T-cell (primary cell): Measurements from ENCODE around the gene C16orf74. TPM values are rescaled to one million over a fixed set of nuclear protein-coding genes. Genes with fewer than 3 reads are reported as not detected.

Experiments
- ATAC-seq, 4 experiments: fragments of 200-7000 bp in 3 of 4; fragments of 150-1000 bp in 1 of 4; cut with Tn5 transposase; replicated peaks in 1 of 4; 1 replicate in 3 of 4; 2 replicates in 1 of 4; pipeline ENCODE4 v1.10.0; 2021; ENCODE audit warnings: moderate library complexity in 3 of 4, mild to moderate bottlenecking in 2 of 4, moderate number of reproducible peaks in 1 of 4
- CTCF ChIA-PET, 2 donors: fragments of 300-600 bp; sonication (Branson Sonifier 250); formaldehyde crosslinking; loops; one replicate each; lab custom pipeline; 2022; ENCODE audit warnings: antibody characterized with exemption in 2 of 2; lab: Charles Lee
- POLR2A ChIA-PET, 2 donors: fragments of 300-600 bp; sonication (Branson Sonifier 250); formaldehyde crosslinking; loops; one replicate each; lab custom pipeline; 2022; ENCODE audit warnings: antibody characterized with exemption in 2 of 2; lab: Charles Lee
- DNase-seq, 35 experiments: peaks; one replicate each; pipeline versions ENCODE4 v3.0.0 to v3.0.0-alpha.2; 2013 to 2023
- H3K27ac ChIP-seq: one replicate; pipeline ENCODE4 v1.5.1; 2013; ENCODE audit warnings: low read length
- H3K27me3 ChIP-seq, 2 experiments: replicated peaks in 1 of 2; 1 replicate in 1 of 2; 2 replicates in 1 of 2; pipeline versions ENCODE4 v1.6.1 to v1.7.0; 2013; ENCODE audit warnings: low read length in 1 of 2, mixed read lengths in 1 of 2; ENCODE audit not compliant: control insufficient read depth in 2 of 2, insufficient read depth in 2 of 2; ENCODE audit errors: extremely low read depth in 1 of 2
- H3K36me3 ChIP-seq, 2 donors: 1 replicate in 1 of 2; 2 replicates in 1 of 2; pipeline versions ENCODE4 v1.6.1 to v1.7.0; 2013; ENCODE audit warnings: low read length in 1 of 2; ENCODE audit not compliant: control insufficient read depth in 2 of 2, insufficient read depth in 1 of 2; ENCODE audit errors: extremely low read depth in 1 of 2
- H3K4me1 ChIP-seq, 2 experiments: 1 replicate in 1 of 2; 2 replicates in 1 of 2; pipeline versions ENCODE4 v1.6.1 to v1.7.0; 2013; ENCODE audit warnings: low read length in 2 of 2, mixed read lengths in 1 of 2; ENCODE audit not compliant: insufficient read depth in 2 of 2, control insufficient read depth in 1 of 2; ENCODE audit errors: extremely low read depth in 1 of 2
- H3K4me3 ChIP-seq, 2 donors: 1 replicate in 1 of 2; 2 replicates in 1 of 2; pipeline versions ENCODE4 v1.5.1 to v1.7.0; 2013; ENCODE audit warnings: mild to moderate bottlenecking in 2 of 2, low read length in 1 of 2, moderate library complexity in 1 of 2; ENCODE audit not compliant: control insufficient read depth in 1 of 2; ENCODE audit errors: extremely low read depth in 1 of 2
- H3K9me3 ChIP-seq: 2 replicates; pipeline ENCODE4 v1.7.0; 2013
- H3K27ac Mint-ChIP-seq, 2 donors: one replicate each; pipeline ENCODE4 v1.8.0; 2020 to 2021; ENCODE audit warnings: mild to moderate bottlenecking in 2 of 2, mixed read lengths in 2 of 2
- H3K27me3 Mint-ChIP-seq, 2 donors: one replicate each; pipeline ENCODE4 v1.8.0; 2021 to 2022; ENCODE audit warnings: mixed read lengths in 2 of 2
- H3K36me3 Mint-ChIP-seq: one replicate; pipeline ENCODE4 v1.8.0; 2021; ENCODE audit warnings: mixed read lengths
- H3K4me1 Mint-ChIP-seq, 3 donors: one replicate each; pipeline ENCODE4 v1.8.0; 2020 to 2022; ENCODE audit warnings: mixed read lengths in 3 of 3, mild to moderate bottlenecking in 1 of 3
- H3K4me3 Mint-ChIP-seq, 3 donors: one replicate each; pipeline ENCODE4 v1.8.0; 2020 to 2022; ENCODE audit warnings: mild to moderate bottlenecking in 3 of 3, mixed read lengths in 3 of 3, moderate library complexity in 3 of 3
- H3K9me3 Mint-ChIP-seq, 3 donors: one replicate each; pipeline ENCODE4 v1.8.0; 2020 to 2022; ENCODE audit warnings: mixed read lengths in 3 of 3
- WGBS: methylation state at CpG from one replicate; pipeline ENCODE4 v1.1.5; 2013; ENCODE audit warnings: missing lambda C conversion rate; ENCODE audit not compliant: insufficient coverage; 5-methylcytosine and 5-hydroxymethylcytosine counted together
- total RNA-seq, 35 experiments: library from RNA in 6 of 35; stranded (reverse) in 6 of 35; fragments of 120-200 nt in 1 of 35; gene quantifications; one replicate each; pipeline versions ENCODE4 v1.2.1 to v1.2.4 and lab custom pipeline; 2013 to 2026

The C16orf74 gene
- total RNA-seq, 5 donors from 2014 or later (not counting 1 experiment from before 2014, with no cell fraction given), result 3.1 to 21.7 (median 15.6) TPM

- ATAC-seq (no peak), DNase-seq (peak in 6 of 35 experiments; percentile 6 to 21 (median 13))
- CTCF ChIA-PET, result no interaction called here
- peaks cover 0 to 28% of the 10 kb centered on the region in 2 experiments for H3K27me3 ChIP-seq
- no peak overlapping the region for H3K27ac ChIP-seq
- 48% methylated on average over 11 of the region's 15 CpGs for WGBS
- Mint-ChIP-seq H3K36me3 (no peaks in the 10 kb centered on the region), H3K27me3 (peaks cover 0 to 2% of the 10 kb centered on the region in 2 donors), H3K9me3 (no peaks in the 10 kb centered on the region), H3K4me3 (peak overlapping the region; percentile 71 to 76 (median 75)), H3K4me1 (peaks cover 0 to 8% (median 7%) of the 10 kb centered on the region in 3 donors), H3K27ac (no peak overlapping the region)
- no peaks in the 10 kb centered on the region for H3K9me3 ChIP-seq
- POLR2A ChIA-PET, result no interaction called here
- no peak overlapping the region for H3K4me3 ChIP-seq
- H3K4me1 ChIP-seq, result peaks cover 5 to 21% of the 10 kb centered on the region in 2 experiments
- H3K36me3 ChIP-seq, result no peaks in the 10 kb centered on the region
Measured at GRCh38 chr16:85686912-85687591, 63.8 kb downstream of the C16orf74 start.

GRCh38 chr16:85685251-85685650, 65.6 kb downstream of the C16orf74 start:
- no peak for ATAC-seq
- no peak overlapping the region for H3K4me3 Mint-ChIP-seq
- Histone ChIP-seq H3K36me3 (no peaks in the 10 kb centered on the region), H3K9me3 (no peaks in the 10 kb centered on the region), H3K4me3 (no peak overlapping the region), H3K27me3 (peaks cover 0 to 22% of the 10 kb centered on the region in 2 experiments), H3K27ac (no peak overlapping the region), H3K4me1 (peaks cover 5 to 21% of the 10 kb centered on the region in 2 experiments)
- no peaks in the 10 kb centered on the region for H3K36me3 Mint-ChIP-seq
- H3K9me3 Mint-ChIP-seq, result no peaks in the 10 kb centered on the region
- no peaks in the 10 kb centered on the region for H3K27me3 Mint-ChIP-seq
- CTCF ChIA-PET, result interaction anchor here (0.5 to 0.7 kb wide), 6 partner anchors 26 to 571 kb away, joined by 3 to 8 read pairs (median 4); no protein-coding TSS in a partner anchor
- DNase-seq, result no peak
- 91% methylated on average over 1 of the region's 2 CpGs for WGBS
- POLR2A ChIA-PET, result no interaction called here
- peaks cover 7 to 13% (median 8%) of the 10 kb centered on the region in 3 donors for H3K4me1 Mint-ChIP-seq
- H3K27ac Mint-ChIP-seq, result no peak overlapping the region

- peaks cover 0 to 1% of the 10 kb centered on the region in 2 donors for H3K36me3 ChIP-seq
- no peak for ATAC-seq
- Mint-ChIP-seq H3K4me3 (no peak overlapping the region), H3K4me1 (peaks cover 5 to 16% (median 7%) of the 10 kb centered on the region in 3 donors), H3K36me3 (no peaks in the 10 kb centered on the region), H3K27me3 (no peaks in the 10 kb centered on the region), H3K27ac (no peak overlapping the region), H3K9me3 (no peaks in the 10 kb centered on the region)
- CTCF ChIA-PET, result interaction anchor here (0.6 to 0.8 kb wide), 2 partner anchors 67 to 647 kb away, joined by 3 to 7 read pairs; no protein-coding TSS in a partner anchor
- H3K27ac ChIP-seq, result no peak overlapping the region
- POLR2A ChIA-PET, result no interaction called here
- no peaks in the 10 kb centered on the region for H3K9me3 ChIP-seq
- no peak for DNase-seq
- H3K4me3 ChIP-seq, result no peak overlapping the region
- peaks cover 2 to 17% of the 10 kb centered on the region in 2 experiments for H3K4me1 ChIP-seq
- peaks cover 0 to 11% of the 10 kb centered on the region in 2 experiments for H3K27me3 ChIP-seq
Measured at GRCh38 chr16:85683363-85683762, 67.5 kb downstream of the C16orf74 start.

- Mint-ChIP-seq H3K4me3 (no peak overlapping the region), H3K4me1 (peaks cover 5 to 14% (median 7%) of the 10 kb centered on the region in 3 donors), H3K9me3 (no peaks in the 10 kb centered on the region), H3K27ac (no peak overlapping the region), H3K36me3 (no peaks in the 10 kb centered on the region), H3K27me3 (no peaks in the 10 kb centered on the region)
- ATAC-seq (no peak), DNase-seq (no peak)
- POLR2A ChIA-PET, result no interaction called here
- Histone ChIP-seq H3K4me3 (no peak overlapping the region), H3K9me3 (no peaks in the 10 kb centered on the region), H3K4me1 (peaks cover 2 to 8% of the 10 kb centered on the region in 2 experiments), H3K27ac (no peak overlapping the region), H3K36me3 (peaks cover 2 to 3% of the 10 kb centered on the region in 2 donors), H3K27me3 (peaks cover 0 to 4% of the 10 kb centered on the region in 2 experiments)
- 98% methylated on average over 9 of the region's 9 CpGs for WGBS
- CTCF ChIA-PET, result interaction anchor here (0.6 to 0.8 kb wide), 2 partner anchors 28 to 66 kb away, joined by 3 to 4 read pairs; no protein-coding TSS in a partner anchor
Measured at GRCh38 chr16:85682516-85682915, 68.4 kb downstream of the C16orf74 start.

GRCh38 chr16:85681255-85681654, 69.6 kb downstream of the C16orf74 start:
- Mint-ChIP-seq H3K4me1 (peaks cover 0 to 9% (median 7%) of the 10 kb centered on the region in 3 donors), H3K4me3 (no peak overlapping the region), H3K27ac (no peak overlapping the region), H3K27me3 (no peaks in the 10 kb centered on the region), H3K9me3 (no peaks in the 10 kb centered on the region), H3K36me3 (no peaks in the 10 kb centered on the region)
- peaks cover 2 to 3% of the 10 kb centered on the region in 2 donors for H3K36me3 ChIP-seq
- no peak overlapping the region for H3K4me3 ChIP-seq
- 100% methylated on average over 5 of the region's 8 CpGs for WGBS
- ChIA-PET CTCF (no interaction called here), POLR2A (no interaction called here)
- ATAC-seq (no peak), DNase-seq (no peak)
- no peak overlapping the region for H3K27ac ChIP-seq
- peaks cover 0 to 5% of the 10 kb centered on the region in 2 experiments for H3K4me1 ChIP-seq
- H3K27me3 ChIP-seq, result no peaks in the 10 kb centered on the region
- no peaks in the 10 kb centered on the region for H3K9me3 ChIP-seq

GRCh38 chr16:85680352-85680944, 70.4 kb downstream of the C16orf74 start:
- H3K4me1 ChIP-seq, result peaks cover 0 to 5% of the 10 kb centered on the region in 2 experiments
- Mint-ChIP-seq H3K27ac (peak overlapping the region in 1 of 2 donors; percentile 74), H3K36me3 (no peaks in the 10 kb centered on the region), H3K9me3 (no peaks in the 10 kb centered on the region), H3K4me3 (peak overlapping the region in 1 of 3 donors; percentile 40), H3K4me1 (peaks cover 0 to 9% (median 7%) of the 10 kb centered on the region in 3 donors), H3K27me3 (no peaks in the 10 kb centered on the region)
- no peak overlapping the region for H3K27ac ChIP-seq
- ATAC-seq, result no peak
- POLR2A ChIA-PET, result no interaction called here
- 86% methylated on average over 6 of the region's 6 CpGs for WGBS
- no peak for DNase-seq
- H3K4me3 ChIP-seq, result no peak overlapping the region
- no peaks in the 10 kb centered on the region for H3K27me3 ChIP-seq
- CTCF ChIA-PET, result no interaction called here
- no peaks in the 10 kb centered on the region for H3K9me3 ChIP-seq
- H3K36me3 ChIP-seq, result peaks cover 2 to 4% of the 10 kb centered on the region in 2 donors
